SK-N-SH (cell line): Measurements from ENCODE around the gene RPL26.

Source experiments
- CTCF ChIP-seq: fragments of 200-600 bp; sonication (generic); IDR thresholded peaks from 2 replicates; pipeline ENCODE4 v1.6.1; 2017; ENCODE audit warnings: antibody characterized with exemption, mild to moderate bottlenecking, moderate library complexity
- USF2 ChIP-seq: fragments of 150-350 bp; IDR thresholded peaks from 2 replicates; pipeline ENCODE4 v1.6.1; 2017; ENCODE audit warnings: antibody characterized with exemption, low read length, low read depth, borderline replicate concordance

GRCh38 chr17:8375738-8376259 lies 7.2 kb downstream of the RPL26 start:
- TF ChIP-seq CTCF (no peak), USF2 (no peak)
